ENCODE measurements around the gene MYBPC1.

DNA sequence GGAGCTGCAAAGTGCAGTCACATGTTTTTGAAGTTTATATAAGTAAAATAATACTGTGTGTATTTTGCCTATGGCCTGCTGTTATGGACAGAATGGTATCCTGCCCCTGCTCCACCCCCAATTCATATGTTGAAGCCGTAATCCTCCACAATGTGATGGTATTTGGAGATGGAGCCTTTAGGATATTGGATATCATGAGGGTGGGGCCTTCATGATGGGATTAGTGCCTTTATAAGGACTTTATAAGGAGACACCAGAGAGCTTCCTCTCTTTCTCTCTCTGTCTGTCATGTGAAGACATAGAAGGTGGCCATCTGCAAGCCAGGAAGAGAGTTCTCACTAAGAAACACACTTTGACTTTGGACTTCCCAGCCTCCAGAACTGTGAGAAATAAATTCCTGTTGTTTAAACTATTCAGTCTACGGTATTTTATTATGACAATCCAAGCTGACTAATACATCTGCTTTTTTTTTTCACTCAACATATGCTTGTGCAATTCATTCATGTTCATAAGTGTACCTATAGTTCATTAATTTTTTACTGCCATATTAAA is 99.6 kb downstream of the MYBPC1 start:
- TF ChIP-seq, protein P1, sequence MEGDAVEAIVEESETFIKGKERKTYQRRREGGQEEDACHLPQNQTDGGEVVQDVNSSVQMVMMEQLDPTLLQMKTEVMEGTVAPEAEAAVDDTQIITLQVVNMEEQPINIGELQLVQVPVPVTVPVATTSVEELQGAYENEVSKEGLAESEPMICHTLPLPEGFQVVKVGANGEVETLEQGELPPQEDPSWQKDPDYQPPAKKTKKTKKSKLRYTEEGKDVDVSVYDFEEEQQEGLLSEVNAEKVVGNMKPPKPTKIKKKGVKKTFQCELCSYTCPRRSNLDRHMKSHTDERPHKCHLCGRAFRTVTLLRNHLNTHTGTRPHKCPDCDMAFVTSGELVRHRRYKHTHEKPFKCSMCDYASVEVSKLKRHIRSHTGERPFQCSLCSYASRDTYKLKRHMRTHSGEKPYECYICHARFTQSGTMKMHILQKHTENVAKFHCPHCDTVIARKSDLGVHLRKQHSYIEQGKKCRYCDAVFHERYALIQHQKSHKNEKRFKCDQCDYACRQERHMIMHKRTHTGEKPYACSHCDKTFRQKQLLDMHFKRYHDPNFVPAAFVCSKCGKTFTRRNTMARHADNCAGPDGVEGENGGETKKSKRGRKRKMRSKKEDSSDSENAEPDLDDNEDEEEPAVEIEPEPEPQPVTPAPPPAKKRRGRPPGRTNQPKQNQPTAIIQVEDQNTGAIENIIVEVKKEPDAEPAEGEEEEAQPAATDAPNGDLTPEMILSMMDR (IDR thresholded peaks at IDR 0.05 in 4 of 5, conservative IDR thresholded peaks at IDR 0.05 in 1 of 5), result no peak
- TF ChIP-seq POLR2A (IDR thresholded peaks at IDR 0.05), result no peak
